Neural cell (in vitro differentiated cells): Measurements from ENCODE around the gene OR6C76. TPM values are rescaled to one million over a fixed set of nuclear protein-coding genes. Genes with fewer than 3 reads are reported as not detected.

Source experiments
- H2AFZ ChIP-seq: fragments of 200-600, 300-800 bp; sonication (generic), shearing (Covaris generic); 2 replicates; pipeline ENCODE4 v1.6.0; 2014; ENCODE audit warnings: low read depth, mild to moderate bottlenecking, antibody characterized with exemption, low read length, moderate library complexity
- H3F3A ChIP-seq: fragments of 200-600 bp; shearing (Covaris generic); 2 replicates; pipeline ENCODE4 v1.6.1; 2016; ENCODE audit warnings: mild to moderate bottlenecking, moderate library complexity, mixed read lengths, antibody characterized with exemption, low read length; ENCODE audit not compliant: insufficient read depth, poor library complexity, severe bottlenecking
- H3K27ac ChIP-seq: fragments of 200-600, 300-800 bp; sonication (generic), shearing (Covaris generic); 2 replicates; pipeline ENCODE4 v1.5.1; 2014; ENCODE audit warnings: mild to moderate bottlenecking, low read length, moderate library complexity
- H3K27me3 ChIP-seq: fragments of 300-800, 200-600 bp; sonication (generic), shearing (Covaris generic); 2 replicates; pipeline ENCODE4 v1.6.0; 2014; ENCODE audit warnings: mild to moderate bottlenecking, low read depth, low read length, moderate library complexity; ENCODE audit not compliant: insufficient read depth
- H3K36me3 ChIP-seq: fragments of 300-800, 200-600 bp; sonication (generic), shearing (Covaris generic); 2 replicates; pipeline ENCODE4 v1.5.1; 2014; ENCODE audit warnings: mild to moderate bottlenecking, antibody characterized with exemption, low read length, moderate library complexity; ENCODE audit not compliant: insufficient read depth
- H3K4me2 ChIP-seq: fragments of 300-800, 200-600 bp; sonication (generic), shearing (Covaris generic); 2 replicates; pipeline ENCODE4 v1.6.0; 2014; ENCODE audit warnings: mild to moderate bottlenecking, low read length
- H3K4me3 ChIP-seq: fragments of 300-800, 200-600 bp; sonication (generic), shearing (Covaris generic); 2 replicates; pipeline ENCODE4 v1.5.1; 2014; ENCODE audit warnings: mild to moderate bottlenecking, low read length, moderate library complexity
- H3K79me2 ChIP-seq: fragments of 200-600 bp; shearing (Covaris generic); replicated peaks from 2 replicates; pipeline ENCODE4 v1.6.0; 2014; ENCODE audit warnings: mild to moderate bottlenecking, low read length, moderate library complexity; ENCODE audit not compliant: insufficient read depth
- H3K9ac ChIP-seq: fragments of 300-800, 200-600 bp; sonication (generic), shearing (Covaris generic); 2 replicates; pipeline ENCODE4 v1.6.1; 2016; ENCODE audit warnings: mild to moderate bottlenecking, low read length, mixed read lengths
- H3K9me2 ChIP-seq: fragments of 200-600 bp; shearing (Covaris generic); 2 replicates; pipeline ENCODE4 v1.6.1; 2016; ENCODE audit warnings: mild to moderate bottlenecking, low read length, mixed read lengths; ENCODE audit not compliant: insufficient read depth
- H3K9me3 ChIP-seq: fragments of 200-600, 300-800 bp; sonication (generic), shearing (Covaris generic); 2 replicates; pipeline ENCODE4 v1.6.1; 2016; ENCODE audit warnings: mild to moderate bottlenecking, mixed run types, low read length, moderate library complexity, mixed read lengths
- H4K20me1 ChIP-seq: fragments of 200-600 bp; shearing (Covaris generic); 2 replicates; pipeline ENCODE4 v1.6.1; 2016; ENCODE audit warnings: mild to moderate bottlenecking, mixed run types; ENCODE audit not compliant: insufficient read depth
- CTCF ChIP-seq: fragments of 450-650 bp; IDR thresholded peaks from 2 replicates; pipeline ENCODE4 v1.5.1; 2014; ENCODE audit warnings: antibody characterized with exemption, mild to moderate bottlenecking, moderate library complexity; ENCODE audit not compliant: poor library complexity, severe bottlenecking
- EP300 ChIP-seq: fragments of 450-650 bp; conservative IDR thresholded peaks from 2 replicates; pipeline ENCODE4 v1.6.1; 2014; ENCODE audit warnings: antibody characterized with exemption, mild to moderate bottlenecking, moderate library complexity; ENCODE audit not compliant: poor library complexity, severe bottlenecking
- EZH2 ChIP-seq: fragments of 200-600, 300-800 bp; shearing (Covaris generic), sonication (generic); IDR thresholded peaks from 2 replicates; pipeline ENCODE4 v1.6.1; 2014; ENCODE audit warnings: antibody characterized with exemption, low read length, borderline replicate concordance, mild to moderate bottlenecking; ENCODE audit not compliant: insufficient read depth, poor library complexity, severe bottlenecking
- MXI1 ChIP-seq: fragments of 450-650 bp; conservative IDR thresholded peaks from 2 replicates; pipeline ENCODE4 v1.6.1; 2014; ENCODE audit warnings: antibody characterized with exemption, mild to moderate bottlenecking; ENCODE audit not compliant: poor library complexity, severe bottlenecking
- POLR2AphosphoS5 ChIP-seq: IDR thresholded peaks from 2 replicates; pipeline ENCODE4 v1.6.1; 2012
- RAD21 ChIP-seq: fragments of 450-650 bp; conservative IDR thresholded peaks from 2 replicates; pipeline ENCODE4 v1.6.1; 2014; ENCODE audit warnings: antibody characterized with exemption, mild to moderate bottlenecking, moderate library complexity
- REST ChIP-seq: IDR thresholded peaks from 2 replicates; pipeline ENCODE4 v1.6.1; 2012; ENCODE audit warnings: borderline replicate concordance
- SMC3 ChIP-seq: fragments of 450-650 bp; conservative IDR thresholded peaks from 2 replicates; pipeline ENCODE4 v1.6.1; 2014; ENCODE audit warnings: antibody characterized with exemption, mild to moderate bottlenecking, moderate library complexity; ENCODE audit not compliant: poor library complexity
- TAF1 ChIP-seq: IDR thresholded peaks from 2 replicates; pipeline ENCODE4 v1.6.1; 2012; ENCODE audit warnings: low read depth
- polyA plus RNA-seq: library from polyadenylated mRNA; depleted of rRNA; stranded (reverse); fragments of >200 nt; gene quantifications from 2 replicates; pipeline ENCODE4 v1.2.3, GENCODE V29; 2014

Gene OR6C76
- polyA plus RNA-seq, 1 donor from 2014 or later: not detected

DNA sequence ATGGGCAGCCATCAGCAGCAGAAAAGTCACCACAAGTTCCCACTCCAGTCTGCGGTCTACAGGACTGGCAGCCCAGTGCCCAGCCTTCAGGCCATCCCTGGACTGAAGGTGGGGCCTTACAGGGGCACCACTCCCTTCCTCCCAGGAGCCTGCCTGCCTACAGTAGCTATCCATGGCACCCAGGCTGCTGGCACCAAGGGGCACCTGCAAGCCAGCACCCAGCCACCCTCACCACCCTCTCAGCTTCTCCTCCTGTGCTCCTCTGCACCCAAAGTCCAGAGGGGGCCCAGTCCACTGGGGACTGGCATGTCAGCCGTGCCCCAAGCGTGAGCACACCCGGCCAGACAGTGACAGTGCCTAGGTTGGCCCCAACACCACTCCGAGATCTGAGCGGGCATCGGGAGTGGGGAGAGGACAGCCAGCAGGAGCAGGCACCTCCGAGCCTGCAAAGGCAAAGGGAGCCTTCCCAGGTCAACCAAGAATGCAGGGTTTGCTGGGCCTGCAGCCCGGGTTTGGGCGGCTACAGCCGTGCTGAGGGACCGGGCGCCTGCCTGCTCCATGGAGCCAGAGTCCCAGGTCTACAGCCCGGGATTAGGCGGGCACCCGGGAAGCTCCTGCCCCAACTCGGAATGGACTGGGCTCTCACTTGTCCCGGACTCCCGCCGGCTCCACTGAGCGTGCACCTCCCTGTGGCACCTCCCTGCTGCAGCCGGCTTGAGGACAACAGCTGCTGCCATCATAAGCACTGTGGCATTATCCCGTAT lies 33.8 kb upstream of the OR6C76 start:
- no peaks in the 10 kb centered on the region for H3K79me2 ChIP-seq
- no peak overlapping the region for H3K4me3 ChIP-seq
- H4K20me1 ChIP-seq: no peaks in the 10 kb centered on the region
- no peaks in the 10 kb centered on the region for H3K9me2 ChIP-seq
- H3K9me3 ChIP-seq: no peaks in the 10 kb centered on the region
- no peak overlapping the region for H3K4me2 ChIP-seq
- no peak overlapping the region for H2AFZ ChIP-seq
- no peaks in the 10 kb centered on the region for H3K36me3 ChIP-seq
- no peak overlapping the region for H3K27ac ChIP-seq
- TF ChIP-seq EZH2 (no peak), CTCF (no peak), POLR2AphosphoS5 (no peak), EP300 (no peak), RAD21 (no peak), SMC3 (no peak), TAF1 (no peak), MXI1 (no peak)
- H3K27me3 ChIP-seq: no peaks in the 10 kb centered on the region
- H3F3A ChIP-seq: no peaks in the 10 kb centered on the region
- H3K9ac ChIP-seq: no peak overlapping the region

GRCh38 chr12:55396326-55396725 lies 29.7 kb upstream of the OR6C76 start:
- no peaks in the 10 kb centered on the region for H3K9me2 ChIP-seq
- H3K27me3 ChIP-seq: no peaks in the 10 kb centered on the region
- H3F3A ChIP-seq: no peaks in the 10 kb centered on the region
- no peaks in the 10 kb centered on the region for H3K79me2 ChIP-seq
- H3K27ac ChIP-seq: no peak overlapping the region
- H3K36me3 ChIP-seq: no peaks in the 10 kb centered on the region
- no peak for TF ChIP-seq RAD21
- no peak for TF ChIP-seq EP300
- TF ChIP-seq EZH2: no peak
- no peak for TF ChIP-seq MXI1
- TF ChIP-seq TAF1: no peak
- TF ChIP-seq REST: no peak
- no peak for TF ChIP-seq POLR2AphosphoS5
- no peak for TF ChIP-seq CTCF
- TF ChIP-seq SMC3: no peak
- H4K20me1 ChIP-seq: no peaks in the 10 kb centered on the region
- H2AFZ ChIP-seq: no peak overlapping the region
- no peaks in the 10 kb centered on the region for H3K9me3 ChIP-seq
- no peak overlapping the region for H3K4me2 ChIP-seq
- no peak overlapping the region for H3K9ac ChIP-seq
- no peak overlapping the region for H3K4me3 ChIP-seq
